Measurements from ENCODE around the gene PODXL2.
"Not testable (repeated sequence)": the region's sequence is repeated elsewhere in the genome, so short reads cannot be mapped to it uniquely, and the experiment has no call there.

Gene PODXL2

GRCh38 chr3:127630811-127631714 lies 2.1 kb downstream of the PODXL2 start:
- peak; percentile 43 for DNase-seq

GRCh38 chr3:127632035-127632820 lies 3.2 kb downstream of the PODXL2 start:
- DNase-seq = peak; percentile 71

- no peak for DNase-seq
These were observed 5.7 kb downstream of the PODXL2 start for GRCh38 chr3:127634653-127635052.

- no peak for DNase-seq
These were observed 8.6 kb downstream of the PODXL2 start for GRCh38 chr3:127637546-127637945.

- DNase-seq = no peak
These were observed 9.0 kb downstream of the PODXL2 start for GRCh38 chr3:127637971-127638370.

GRCh38 chr3:127639173-127640041 lies 10.4 kb downstream of the PODXL2 start:
- DNase-seq = no peak

- DNase-seq = no peak
These were observed 11.0 kb downstream of the PODXL2 start for GRCh38 chr3:127640042-127640355.

- DNase-seq = no peak
These were observed 15.8 kb downstream of the PODXL2 start for GRCh38 chr3:127644641-127645370.

GRCh38 chr3:127645371-127646015 lies 16.5 kb downstream of the PODXL2 start:
- DNase-seq = no peak

- no peak for DNase-seq
These were observed 17.6 kb downstream of the PODXL2 start for GRCh38 chr3:127646501-127647046.

- DNase-seq = no peak
These were observed 18.3 kb downstream of the PODXL2 start for GRCh38 chr3:127647166-127647844.

GRCh38 chr3:127647845-127648204 lies 18.8 kb downstream of the PODXL2 start:
- DNase-seq = no peak

- no peak for DNase-seq
These were observed 21.3 kb downstream of the PODXL2 start for GRCh38 chr3:127650236-127650635.

- no peak for DNase-seq
These were observed 22.7 kb downstream of the PODXL2 start for GRCh38 chr3:127651516-127652172.

GRCh38 chr3:127652246-127652995 lies 23.4 kb downstream of the PODXL2 start:
- peak; percentile 88 for DNase-seq

- no peak for DNase-seq
These were observed 25.4 kb downstream of the PODXL2 start for GRCh38 chr3:127654374-127654773.

GRCh38 chr3:127654993-127655392 lies 26.0 kb downstream of the PODXL2 start:
- DNase-seq = not testable (repeated sequence)

- no peak for DNase-seq
These were observed 26.7 kb downstream of the PODXL2 start for GRCh38 chr3:127655641-127656040.

GRCh38 chr3:127656906-127657305 lies 27.9 kb downstream of the PODXL2 start:
- DNase-seq = no peak

GRCh38 chr3:127658234-127658633 lies 29.2 kb downstream of the PODXL2 start:
- no peak for DNase-seq

Data from eye (tissue), 1 donor.